Thoracic aorta (tissue), 2 donors: Measurements from ENCODE around the gene FNDC3B. TPM values are rescaled to one million over a fixed set of nuclear protein-coding genes. Genes with fewer than 3 reads are reported as not detected.
"Not testable (repeated sequence)": the region's sequence is repeated elsewhere in the genome, so short reads cannot be mapped to it uniquely, and the experiment has no call there.

Source experiments
- ATAC-seq: fragments of 150-250 bp; one replicate; pipeline ENCODE4 v1.8.0; 2017; ENCODE audit warnings: low read depth; ENCODE audit not compliant: insufficient number of reproducible peaks, low FRiP score
- DNase-seq: peaks from one replicate; pipeline ENCODE4 v3.0.0-alpha.2; 2020; ENCODE audit warnings: low spot score
- H3K27ac ChIP-seq, 2 donors: fragments of 200-600 bp; sonication (generic); 1 replicate in 1 of 2; 2 replicates in 1 of 2; pipeline ENCODE4 v1.5.1; 2016; ENCODE audit warnings: mild to moderate bottlenecking in 2 of 2, moderate library complexity in 2 of 2
- H3K27me3 ChIP-seq: fragments of 200-600 bp; sonication (generic); replicated peaks from 2 replicates; pipeline ENCODE4 v1.6.0; 2016; ENCODE audit warnings: mild to moderate bottlenecking; ENCODE audit not compliant: insufficient read depth
- H3K36me3 ChIP-seq: fragments of 200-600 bp; sonication (generic); one replicate; pipeline ENCODE4 v1.5.1; 2016
- H3K4me1 ChIP-seq, 2 donors: fragments of 200-600 bp; sonication (generic); 1 replicate in 1 of 2; 2 replicates in 1 of 2; pipeline versions ENCODE4 v1.5.1 to v1.6.0; 2016; ENCODE audit warnings: low read depth in 2 of 2, mild to moderate bottlenecking in 1 of 2; ENCODE audit not compliant: control insufficient read depth in 1 of 2
- H3K4me3 ChIP-seq: fragments of 200-600 bp; sonication (generic); 2 replicates; pipeline ENCODE4 v1.5.1; 2016; ENCODE audit warnings: mild to moderate bottlenecking
- H3K9me3 ChIP-seq: fragments of 200-600 bp; sonication (generic); 2 replicates; pipeline ENCODE4 v1.5.1; 2016
- CTCF ChIP-seq: fragments of 200-600 bp; sonication (generic); IDR thresholded peaks from one replicate; pipeline ENCODE4 v1.5.1; 2019; ENCODE audit warnings: antibody characterized with exemption
- total RNA-seq, 2 donors: library from RNA; depleted of rRNA; stranded (reverse); fragments of >200 nt; gene quantifications; one replicate each; pipeline versions ENCODE4 v1.1.0 to v1.2.3, GENCODE V29; 2016

Gene FNDC3B
- total RNA-seq, 2 donors from 2014 or later = 113 to 163 TPM

GRCh38 chr3:172038798-172039435 is 461 bp upstream of the FNDC3B start:
- Histone ChIP-seq H3K27ac (peak overlapping the region in 1 of 2 donors; percentile 98), H3K9me3 (no peaks in the 10 kb centered on the region), H3K27me3 (no peaks in the 10 kb centered on the region), H3K36me3 (no peaks in the 10 kb centered on the region), H3K4me3 (peak overlapping the region; percentile 98), H3K4me1 (peaks cover 14 to 27% of the 10 kb centered on the region in 2 donors)
- DNase-seq = no peak
- no peak for TF ChIP-seq CTCF
- ATAC-seq = no peak

- H3K4me1 ChIP-seq = peaks cover 28 to 40% of the 10 kb centered on the region in 2 donors
- DNase-seq = peak; percentile 45
- H3K27ac ChIP-seq = peak overlapping the region; percentile 97 to 98
- peak; percentile 77 for ATAC-seq
- peak overlapping the region; percentile 98 for H3K4me3 ChIP-seq
- H3K9me3 ChIP-seq = no peaks in the 10 kb centered on the region
- H3K36me3 ChIP-seq = no peaks in the 10 kb centered on the region
- no peaks in the 10 kb centered on the region for H3K27me3 ChIP-seq
- no peak for TF ChIP-seq CTCF
Measured at GRCh38 chr3:172040078-172040980, 951 bp downstream of the FNDC3B start.

- no peak for DNase-seq
- no peak for TF ChIP-seq CTCF
- ATAC-seq = no peak
- Histone ChIP-seq H3K4me1 (peaks cover 30 to 48% of the 10 kb centered on the region in 2 donors), H3K36me3 (no peaks in the 10 kb centered on the region), H3K27me3 (no peaks in the 10 kb centered on the region), H3K9me3 (no peaks in the 10 kb centered on the region), H3K4me3 (peak overlapping the region; percentile 98), H3K27ac (peak overlapping the region; percentile 97 to 98)
Measured at GRCh38 chr3:172040981-172041963, 1.9 kb downstream of the FNDC3B start.

GRCh38 chr3:172042136-172042662 is 2.8 kb downstream of the FNDC3B start:
- no peak for DNase-seq
- H3K36me3 ChIP-seq = no peaks in the 10 kb centered on the region
- peak overlapping the region; percentile 97 to 98 for H3K27ac ChIP-seq
- H3K9me3 ChIP-seq = no peaks in the 10 kb centered on the region
- H3K27me3 ChIP-seq = no peaks in the 10 kb centered on the region
- peaks cover 39 to 55% of the 10 kb centered on the region in 2 donors for H3K4me1 ChIP-seq
- H3K4me3 ChIP-seq = peak overlapping the region; percentile 98
- no peak for TF ChIP-seq CTCF
- no peak for ATAC-seq

GRCh38 chr3:172042663-172043179 is 3.3 kb downstream of the FNDC3B start:
- H3K27ac ChIP-seq = peak overlapping the region in 1 of 2 donors; percentile 98
- not testable (repeated sequence) for ATAC-seq

More at GRCh38 chr3:172042663-172043179, 3.3 kb downstream of the FNDC3B start:
- H3K27me3 ChIP-seq, H3K9me3 ChIP-seq, H3K36me3 ChIP-seq, DNase-seq: not testable (repeated sequence)
- Histone ChIP-seq H3K4me3 (peak overlapping the region; percentile 98), H3K4me1 (peaks cover 43 to 60% of the 10 kb centered on the region in 2 donors)
